ENCODE data around the gene MIXL1. TPM values are rescaled to one million over a fixed set of nuclear protein-coding genes. Genes with fewer than 3 reads are reported as not detected.

The MIXL1 gene
- total and polyA plus RNA-seq, 2 of the 13 experiments (the other 11 are each of a cell fraction or from before 2014, with no cell fraction given), result 7.6 to 18.5 TPM

GRCh38 chr1:226209307-226210059 is 14.0 kb upstream of the MIXL1 start (continued):
- TF ChIP-seq ZBTB26 (CRISPR knock-in tag; IDR thresholded peaks at IDR 0.05; ENCODE audit: borderline replicate concordance) (peak; percentile 40; the same call in 1 of the 2 replicates), ZNF24 (IDR thresholded peaks at IDR 0.05) (no peak), PHF21A (CRISPR knock-in tag; IDR thresholded peaks at IDR 0.05) (peak; percentile 72), ESRRA (CRISPR knock-in tag; IDR thresholded peaks at IDR 0.05; ENCODE audit: low read depth) (no peak), ZNF354B (CRISPR knock-in tag; IDR thresholded peaks at IDR 0.05) (no peak), DZIP1 (CRISPR knock-in tag; IDR thresholded peaks at IDR 0.05) (no peak), ETV5 (CRISPR knock-in tag; IDR thresholded peaks at IDR 0.05; ENCODE audit: borderline replicate concordance) (peak; percentile 50; the same call in 1 of the 2 replicates), SALL1 (CRISPR knock-in tag; IDR thresholded peaks at IDR 0.05) (0 out of 2 replicates have a peak, but pooled peaks have one; percentile 18), ZNF281 (CRISPR knock-in tag; IDR thresholded peaks at IDR 0.05; ENCODE audit: borderline replicate concordance) (no peak), SMAD3 (CRISPR knock-in tag; IDR thresholded peaks at IDR 0.05) (no peak), ZNF251 (CRISPR knock-in tag; IDR thresholded peaks at IDR 0.05) (no peak), HMGXB3 (CRISPR knock-in tag; IDR thresholded peaks at IDR 0.05; ENCODE audit: borderline replicate concordance) (no peak), ZNF205 (CRISPR knock-in tag; IDR thresholded peaks at IDR 0.05) (no peak), RAD21 (CRISPR knock-in tag; IDR thresholded peaks at IDR 0.05) (no peak), SYNCRIP (IDR thresholded peaks at IDR 0.05; ENCODE audit: insufficient read depth, low read depth, low read length) (no peak)
